ENCODE data around the gene ARHGEF28.

Gene ARHGEF28

DNA sequence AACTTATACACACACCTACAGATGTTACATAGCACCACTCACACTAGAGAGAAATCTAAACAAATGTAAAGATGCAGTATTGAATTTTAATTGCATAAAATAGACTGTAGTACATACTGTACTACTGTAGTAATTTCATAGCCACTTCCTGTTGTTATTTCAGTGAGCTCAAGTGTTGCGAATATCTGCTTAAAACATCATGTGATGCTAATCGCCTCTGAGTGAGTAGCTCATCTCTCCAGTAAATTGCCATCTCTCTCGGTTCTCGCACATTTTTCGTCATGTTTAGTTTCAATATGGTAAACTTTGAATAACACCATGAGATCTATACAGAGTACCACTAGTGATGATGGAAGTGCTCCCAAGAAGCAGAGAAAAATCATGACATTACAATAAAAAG lies 22.0 kb upstream of the ARHGEF28 start:
- peaks cover 4% of the 10 kb centered on the region for H3K4me1 ChIP-seq (ENCODE audit: insufficient read depth, low read length, poor library complexity, severe bottlenecking)
- H3K9me3 ChIP-seq (ENCODE audit: insufficient read depth, low read depth, low read length) = peaks cover 4% of the 10 kb centered on the region; the same call in 1 of the 2 replicates
- TF ChIP-seq, protein P1, sequence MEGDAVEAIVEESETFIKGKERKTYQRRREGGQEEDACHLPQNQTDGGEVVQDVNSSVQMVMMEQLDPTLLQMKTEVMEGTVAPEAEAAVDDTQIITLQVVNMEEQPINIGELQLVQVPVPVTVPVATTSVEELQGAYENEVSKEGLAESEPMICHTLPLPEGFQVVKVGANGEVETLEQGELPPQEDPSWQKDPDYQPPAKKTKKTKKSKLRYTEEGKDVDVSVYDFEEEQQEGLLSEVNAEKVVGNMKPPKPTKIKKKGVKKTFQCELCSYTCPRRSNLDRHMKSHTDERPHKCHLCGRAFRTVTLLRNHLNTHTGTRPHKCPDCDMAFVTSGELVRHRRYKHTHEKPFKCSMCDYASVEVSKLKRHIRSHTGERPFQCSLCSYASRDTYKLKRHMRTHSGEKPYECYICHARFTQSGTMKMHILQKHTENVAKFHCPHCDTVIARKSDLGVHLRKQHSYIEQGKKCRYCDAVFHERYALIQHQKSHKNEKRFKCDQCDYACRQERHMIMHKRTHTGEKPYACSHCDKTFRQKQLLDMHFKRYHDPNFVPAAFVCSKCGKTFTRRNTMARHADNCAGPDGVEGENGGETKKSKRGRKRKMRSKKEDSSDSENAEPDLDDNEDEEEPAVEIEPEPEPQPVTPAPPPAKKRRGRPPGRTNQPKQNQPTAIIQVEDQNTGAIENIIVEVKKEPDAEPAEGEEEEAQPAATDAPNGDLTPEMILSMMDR (conservative IDR thresholded peaks at IDR 0.05; ENCODE audit: low read length) = no peak
- TF ChIP-seq EZH2phosphoT487 (IDR thresholded peaks at IDR 0.05; ENCODE audit: borderline replicate concordance) = no peak
- no peaks in the 10 kb centered on the region for H3K36me3 ChIP-seq (ENCODE audit: insufficient read depth, low read length)
- H3K4me3 ChIP-seq (ENCODE audit: low read length, poor library complexity, severe bottlenecking) = no peak overlapping the region
- no peak overlapping the region for H3K4me2 ChIP-seq (ENCODE audit: low read depth, low read length, poor library complexity, severe bottlenecking)
- no peaks in the 10 kb centered on the region for H3K9me2 ChIP-seq (replicated peaks; ENCODE audit: low read depth, low read length)
- no peak overlapping the region for H3K9ac ChIP-seq (ENCODE audit: low read depth, low read length, poor library complexity, severe bottlenecking)
- no peaks in the 10 kb centered on the region for H4K20me1 ChIP-seq (ENCODE audit: insufficient read depth, low read length, poor library complexity, severe bottlenecking)
- H3F3A ChIP-seq (ENCODE audit: low read depth) = no peaks in the 10 kb centered on the region
- H2AFZ ChIP-seq (ENCODE audit: low read length) = no peak overlapping the region
- H3K27me3 ChIP-seq (ENCODE audit: insufficient read depth, low read length, poor library complexity, severe bottlenecking) = no peaks in the 10 kb centered on the region
- H3K79me2 ChIP-seq (ENCODE audit: insufficient read depth, low read length) = no peaks in the 10 kb centered on the region

DNA sequence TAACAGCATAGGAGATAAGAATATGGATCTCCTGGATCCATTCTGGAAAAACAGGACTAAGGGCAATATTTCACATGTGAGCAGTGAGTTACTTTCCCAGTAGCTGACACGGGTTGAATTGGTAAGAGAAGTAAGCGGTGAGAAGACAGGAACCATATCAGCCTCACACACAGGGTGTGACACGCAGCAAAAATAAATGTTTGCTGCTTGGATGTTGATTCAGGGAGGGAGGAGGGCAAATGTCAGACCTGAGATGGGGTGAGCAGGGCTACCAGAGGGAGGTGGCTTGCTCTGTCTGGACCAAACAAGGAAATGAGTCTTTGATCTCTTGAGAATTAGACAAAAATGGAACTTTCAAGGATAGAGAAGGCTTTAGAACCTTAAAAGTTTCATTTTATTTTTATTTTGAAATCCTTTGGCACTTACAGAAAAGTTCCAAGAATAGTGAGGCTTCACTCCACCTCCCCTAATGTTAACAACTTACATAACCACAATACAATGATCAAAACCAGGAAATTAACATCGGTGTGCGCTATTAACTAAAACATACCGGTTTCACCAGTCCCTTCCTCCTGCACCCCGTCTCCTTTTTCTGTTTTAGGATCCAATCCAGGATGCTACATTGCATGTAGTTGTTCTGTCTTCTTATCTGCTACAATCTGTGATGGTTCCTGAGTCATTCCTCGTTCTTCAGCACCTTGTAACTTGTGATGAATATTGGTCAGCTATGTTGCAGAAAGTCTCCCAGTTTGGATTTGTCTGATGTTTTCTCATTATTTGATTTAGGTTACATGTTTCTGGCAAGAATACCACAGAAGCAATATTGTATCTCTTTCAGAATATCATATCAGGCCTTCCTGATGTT lies 20.5 kb upstream of the ARHGEF28 start:
- Histone ChIP-seq H3K4me2 (ENCODE audit: low read depth, low read length, poor library complexity, severe bottlenecking) (no peak overlapping the region), H3F3A (ENCODE audit: low read depth) (no peaks in the 10 kb centered on the region), H2AFZ (ENCODE audit: low read length) (no peak overlapping the region), H3K9me3 (ENCODE audit: insufficient read depth, low read depth, low read length) (peaks cover 4% of the 10 kb centered on the region; the same call in 1 of the 2 replicates), H4K20me1 (ENCODE audit: insufficient read depth, low read length, poor library complexity, severe bottlenecking) (no peaks in the 10 kb centered on the region), H3K36me3 (ENCODE audit: insufficient read depth, low read length) (no peaks in the 10 kb centered on the region), H3K27me3 (ENCODE audit: insufficient read depth, low read length, poor library complexity, severe bottlenecking) (no peaks in the 10 kb centered on the region), H3K4me1 (ENCODE audit: insufficient read depth, low read length, poor library complexity, severe bottlenecking) (peaks cover 4% of the 10 kb centered on the region), H3K79me2 (ENCODE audit: insufficient read depth, low read length) (no peaks in the 10 kb centered on the region), H3K9ac (ENCODE audit: low read depth, low read length, poor library complexity, severe bottlenecking) (no peak overlapping the region), H3K4me3 (ENCODE audit: low read length, poor library complexity, severe bottlenecking) (no peak overlapping the region), H3K9me2 (replicated peaks; ENCODE audit: low read depth, low read length) (no peaks in the 10 kb centered on the region)
- TF ChIP-seq, protein P1 (conservative IDR thresholded peaks at IDR 0.05; ENCODE audit: low read length) = no peak
- no peak for TF ChIP-seq EZH2phosphoT487 (IDR thresholded peaks at IDR 0.05; ENCODE audit: borderline replicate concordance)

DNA sequence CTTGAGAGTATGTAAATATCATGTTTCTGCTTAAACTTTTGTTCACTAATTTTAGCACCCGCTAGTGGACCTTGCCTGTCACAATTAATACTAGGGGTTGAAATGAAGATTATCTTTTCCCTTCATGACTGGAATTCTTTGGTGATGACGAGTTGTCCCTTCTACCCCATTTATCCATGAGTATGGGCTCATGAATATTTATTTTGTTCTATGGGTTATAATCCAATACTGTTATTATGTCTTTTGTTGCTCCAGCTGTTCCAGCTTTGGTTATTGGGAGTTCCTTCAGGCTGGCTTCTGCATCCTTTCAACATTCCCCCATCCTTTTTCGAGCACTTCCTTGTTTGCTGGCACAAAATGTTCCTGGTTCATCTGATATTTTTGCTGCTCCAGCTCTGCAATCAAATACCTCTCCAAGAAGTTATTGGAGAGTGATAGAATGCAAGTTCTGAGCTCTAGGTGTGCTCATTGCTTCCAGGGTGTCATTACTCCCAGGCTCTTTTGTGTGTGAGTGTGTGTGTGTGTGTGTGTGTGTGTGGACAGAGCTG lies 19.7 kb upstream of the ARHGEF28 start:
- H3K9me2 ChIP-seq (replicated peaks; ENCODE audit: low read depth, low read length) = no peaks in the 10 kb centered on the region
- H3K4me3 ChIP-seq (ENCODE audit: low read length, poor library complexity, severe bottlenecking) = no peak overlapping the region
- H3K4me1 ChIP-seq (ENCODE audit: insufficient read depth, low read length, poor library complexity, severe bottlenecking) = peaks cover 4% of the 10 kb centered on the region
- no peaks in the 10 kb centered on the region for H3K36me3 ChIP-seq (ENCODE audit: insufficient read depth, low read length)
- H2AFZ ChIP-seq (ENCODE audit: low read length) = no peak overlapping the region; the same call in 1 of the 2 replicates
- no peaks in the 10 kb centered on the region for H3K79me2 ChIP-seq (ENCODE audit: insufficient read depth, low read length)
- H3K9me3 ChIP-seq (ENCODE audit: insufficient read depth, low read depth, low read length) = peaks cover 4% of the 10 kb centered on the region; the same call in 1 of the 2 replicates
- no peaks in the 10 kb centered on the region for H3K27me3 ChIP-seq (ENCODE audit: insufficient read depth, low read length, poor library complexity, severe bottlenecking)
- no peak overlapping the region for H3K4me2 ChIP-seq (ENCODE audit: low read depth, low read length, poor library complexity, severe bottlenecking)
- no peak overlapping the region for H3K9ac ChIP-seq (ENCODE audit: low read depth, low read length, poor library complexity, severe bottlenecking)
- TF ChIP-seq, protein P1 (conservative IDR thresholded peaks at IDR 0.05; ENCODE audit: low read length) = 0 out of 2 replicates have a peak, but pooled peaks have one; percentile 9
- no peak for TF ChIP-seq EZH2phosphoT487 (IDR thresholded peaks at IDR 0.05; ENCODE audit: borderline replicate concordance)
- H4K20me1 ChIP-seq (ENCODE audit: insufficient read depth, low read length, poor library complexity, severe bottlenecking) = no peaks in the 10 kb centered on the region
- no peaks in the 10 kb centered on the region for H3F3A ChIP-seq (ENCODE audit: low read depth)

All from Loucy (cell line).